ENCODE data around the gene PLEKHG3.

GRCh38 chr14:64754685-64755084 lies 50.5 kb downstream of the PLEKHG3 start:
- TF ChIP-seq CTCF (conservative IDR thresholded peaks at IDR 0.05; ENCODE audit: low read depth, low read length) (no peak), RFX5 (IDR thresholded peaks at IDR 0.05; ENCODE audit: low read depth, low read length) (no peak), RAD21 (IDR thresholded peaks at IDR 0.05; ENCODE audit: low read length) (no peak), BHLHE40 (IDR thresholded peaks at IDR 0.05; ENCODE audit: low read depth, low read length) (no peak), RCOR1 (IDR thresholded peaks at IDR 0.05; ENCODE audit: insufficient replicate concordance, low read length) (no peak), CEBPB (IDR thresholded peaks at IDR 0.05; ENCODE audit: low read depth, low read length) (no peak), CHD1 (IDR thresholded peaks at IDR 0.05; ENCODE audit: low read depth, low read length) (no peak), POLR2A (IDR thresholded peaks at IDR 0.05; ENCODE audit: low read depth, low read length) (no peak), SMC3 (IDR thresholded peaks at IDR 0.05; ENCODE audit: low read depth, low read length) (no peak), MAFK (IDR thresholded peaks at IDR 0.05; ENCODE audit: low read depth, low read length) (no peak), MAZ (IDR thresholded peaks at IDR 0.05; ENCODE audit: borderline replicate concordance, low read depth, low read length) (no peak), FOS (IDR thresholded peaks at IDR 0.05; ENCODE audit: low read depth, low read length) (no peak), ELK1 (IDR thresholded peaks at IDR 0.05; ENCODE audit: borderline replicate concordance, low read depth, low read length) (no peak), USF2 (IDR thresholded peaks at IDR 0.05; ENCODE audit: low read depth, low read length) (no peak)
